PFSK-1 (cell line): Measurements from ENCODE around the gene TRPM3.

Experiments
- FOXP2 ChIP-seq: optimal IDR thresholded peaks from 2 replicates; pipeline ENCODE3; 2011; ENCODE audit warnings: borderline replicate concordance, control low read depth, inconsistent platforms; ENCODE audit not compliant: insufficient read depth; ENCODE audit errors: extremely low read length, extremely low read depth
- POLR2AphosphoS5 ChIP-seq: IDR thresholded peaks from 2 replicates; pipeline ENCODE4 v1.6.1; 2012; ENCODE audit warnings: low read depth, mild to moderate bottlenecking, control low read depth, low read length, moderate library complexity
- SIN3A ChIP-seq: IDR thresholded peaks from 2 replicates; pipeline ENCODE4 v1.6.1; 2012; ENCODE audit warnings: mild to moderate bottlenecking, low read length, moderate library complexity, borderline replicate concordance; ENCODE audit not compliant: insufficient read depth
- TAF1 ChIP-seq: IDR thresholded peaks from 2 replicates; pipeline ENCODE4 v1.6.1; 2012; ENCODE audit warnings: low read length, control low read depth, borderline replicate concordance; ENCODE audit not compliant: insufficient read depth
- TF ChIP-seq, protein P1 (sequence below), 2 experiments: IDR thresholded peaks; 2 replicates each; pipeline versions ENCODE4 v1.6.1 to v1.8.0; 2011 to 2012; ENCODE audit warnings: low read depth in 2 of 2, low read length in 2 of 2, control low read depth in 1 of 2, inconsistent platforms in 1 of 2, mild to moderate bottlenecking in 1 of 2, moderate library complexity in 1 of 2; ENCODE audit not compliant: insufficient read depth in 1 of 2

Gene TRPM3

DNA sequence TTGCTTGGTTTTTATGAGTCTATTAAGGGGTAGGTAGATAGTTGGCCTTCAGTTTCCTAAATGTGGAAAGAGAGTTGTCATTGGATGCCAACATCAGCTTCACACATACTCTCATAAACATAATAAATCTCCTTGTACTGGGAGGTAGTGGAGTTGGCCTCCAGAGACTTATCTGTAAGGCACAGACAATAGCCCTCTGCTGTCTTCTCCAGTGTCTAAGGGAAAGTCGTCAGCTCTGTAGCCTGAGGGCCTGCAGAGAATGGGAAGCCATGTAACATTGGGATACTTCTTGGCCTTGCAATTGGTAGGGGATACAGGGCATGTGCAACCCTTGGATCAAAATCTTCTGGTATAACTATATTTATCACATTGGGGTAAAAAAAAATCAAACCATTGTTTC is 375.1 kb downstream of the TRPM3 start:
- TF ChIP-seq POLR2AphosphoS5 (no peak), FOXP2 (no peak), SIN3A (no peak), TAF1 (no peak)
- TF ChIP-seq, protein P1, sequence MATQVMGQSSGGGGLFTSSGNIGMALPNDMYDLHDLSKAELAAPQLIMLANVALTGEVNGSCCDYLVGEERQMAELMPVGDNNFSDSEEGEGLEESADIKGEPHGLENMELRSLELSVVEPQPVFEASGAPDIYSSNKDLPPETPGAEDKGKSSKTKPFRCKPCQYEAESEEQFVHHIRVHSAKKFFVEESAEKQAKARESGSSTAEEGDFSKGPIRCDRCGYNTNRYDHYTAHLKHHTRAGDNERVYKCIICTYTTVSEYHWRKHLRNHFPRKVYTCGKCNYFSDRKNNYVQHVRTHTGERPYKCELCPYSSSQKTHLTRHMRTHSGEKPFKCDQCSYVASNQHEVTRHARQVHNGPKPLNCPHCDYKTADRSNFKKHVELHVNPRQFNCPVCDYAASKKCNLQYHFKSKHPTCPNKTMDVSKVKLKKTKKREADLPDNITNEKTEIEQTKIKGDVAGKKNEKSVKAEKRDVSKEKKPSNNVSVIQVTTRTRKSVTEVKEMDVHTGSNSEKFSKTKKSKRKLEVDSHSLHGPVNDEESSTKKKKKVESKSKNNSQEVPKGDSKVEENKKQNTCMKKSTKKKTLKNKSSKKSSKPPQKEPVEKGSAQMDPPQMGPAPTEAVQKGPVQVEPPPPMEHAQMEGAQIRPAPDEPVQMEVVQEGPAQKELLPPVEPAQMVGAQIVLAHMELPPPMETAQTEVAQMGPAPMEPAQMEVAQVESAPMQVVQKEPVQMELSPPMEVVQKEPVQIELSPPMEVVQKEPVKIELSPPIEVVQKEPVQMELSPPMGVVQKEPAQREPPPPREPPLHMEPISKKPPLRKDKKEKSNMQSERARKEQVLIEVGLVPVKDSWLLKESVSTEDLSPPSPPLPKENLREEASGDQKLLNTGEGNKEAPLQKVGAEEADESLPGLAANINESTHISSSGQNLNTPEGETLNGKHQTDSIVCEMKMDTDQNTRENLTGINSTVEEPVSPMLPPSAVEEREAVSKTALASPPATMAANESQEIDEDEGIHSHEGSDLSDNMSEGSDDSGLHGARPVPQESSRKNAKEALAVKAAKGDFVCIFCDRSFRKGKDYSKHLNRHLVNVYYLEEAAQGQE (IDR thresholded peaks at IDR 0.05; ENCODE audit: insufficient read depth in 1 of 2, low read depth in 2 of 2, low read length in 2 of 2): no peak

DNA sequence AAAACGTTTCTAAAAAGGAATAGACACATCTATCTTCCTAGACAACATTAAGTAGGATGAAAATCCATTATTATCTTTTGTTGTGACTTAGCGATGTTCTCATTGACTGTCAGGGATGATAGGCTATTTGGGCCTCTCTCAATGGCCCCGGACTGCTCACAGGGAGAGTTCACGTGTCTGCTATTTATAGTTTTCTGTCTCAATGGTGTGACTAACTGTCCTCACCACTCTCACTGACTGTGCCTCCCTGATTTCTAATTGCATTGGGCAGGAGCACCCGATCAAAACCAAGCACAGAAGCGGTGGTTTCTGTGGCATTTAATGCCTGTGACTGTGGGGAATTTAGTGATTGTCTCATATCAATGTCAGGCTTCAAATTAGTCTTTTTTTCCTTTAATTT is 420.3 kb downstream of the TRPM3 start:
- TF ChIP-seq, protein P1 (IDR thresholded peaks at IDR 0.05; ENCODE audit: insufficient read depth in 1 of 2, low read depth in 2 of 2, low read length in 2 of 2): no peak
- TF ChIP-seq FOXP2: no peak
- TF ChIP-seq POLR2AphosphoS5: no peak
- no peak for TF ChIP-seq SIN3A
- no peak for TF ChIP-seq TAF1

DNA sequence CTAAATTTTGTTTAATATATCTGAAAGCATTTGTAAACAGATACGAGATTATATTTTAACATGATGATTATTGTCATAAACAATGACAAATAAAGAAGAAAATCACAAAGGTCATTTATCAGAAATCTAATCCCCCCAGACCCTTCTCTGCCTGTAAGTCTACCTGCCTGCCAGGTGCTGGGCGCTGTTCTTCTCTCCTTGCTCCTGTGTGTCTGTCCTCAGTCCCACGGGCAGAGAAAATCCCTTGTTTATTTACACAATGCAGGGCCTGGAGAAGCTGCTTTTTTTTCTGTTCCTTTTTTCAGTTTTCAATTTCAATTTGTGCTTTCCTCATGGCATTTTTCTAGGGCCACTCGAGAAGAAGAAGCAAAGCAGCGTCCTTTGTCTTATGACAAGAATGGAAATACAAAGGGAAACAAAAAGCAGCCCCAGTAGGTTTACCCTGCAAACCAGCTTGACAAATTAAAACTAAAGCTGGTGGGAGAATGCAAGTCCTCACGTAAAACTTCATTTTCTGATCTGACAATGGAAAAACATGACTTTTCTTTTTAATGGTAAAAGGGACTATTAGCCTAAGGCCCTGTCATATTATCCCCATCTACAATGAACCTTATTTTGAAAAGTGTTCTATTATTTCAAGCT is 424.6 kb downstream of the TRPM3 start:
- TF ChIP-seq FOXP2: no peak
- TF ChIP-seq POLR2AphosphoS5: no peak
- no peak for TF ChIP-seq TAF1
- no peak for TF ChIP-seq SIN3A
- TF ChIP-seq, protein P1 (IDR thresholded peaks at IDR 0.05; ENCODE audit: insufficient read depth in 1 of 2, low read depth in 2 of 2, low read length in 2 of 2): no peak

DNA sequence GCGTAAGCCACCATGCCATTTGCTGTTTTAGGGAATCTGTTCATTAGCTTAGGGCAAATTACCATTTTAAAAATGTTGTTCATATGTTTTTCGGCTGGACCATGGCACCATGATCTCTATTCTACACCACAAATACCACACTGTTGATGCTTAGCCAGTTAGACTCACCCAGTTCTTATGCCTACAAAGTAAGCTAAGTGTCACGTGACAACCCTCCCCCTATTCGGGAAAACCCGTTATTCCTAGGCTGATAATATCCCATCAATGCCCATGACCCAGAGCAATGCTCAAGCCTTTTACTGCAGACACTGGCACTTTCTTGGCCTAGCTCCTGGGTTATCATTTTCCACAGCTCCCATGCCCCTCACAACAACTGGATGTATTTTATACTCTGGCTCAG is 426.7 kb downstream of the TRPM3 start:
- TF ChIP-seq FOXP2 (no peak), POLR2AphosphoS5 (no peak), TAF1 (no peak), SIN3A (no peak)
- TF ChIP-seq, protein P1 (IDR thresholded peaks at IDR 0.05; ENCODE audit: insufficient read depth in 1 of 2, low read depth in 2 of 2, low read length in 2 of 2): no peak
